GM23338 (cell line): Measurements from ENCODE around the gene RDH5. TPM values are rescaled to one million over a fixed set of nuclear protein-coding genes. Genes with fewer than 3 reads are reported as not detected.

Experiments
- ATAC-seq: fragments of 200-7000 bp; cut with Tn5 transposase; 3 replicates; pipeline ENCODE4 v1.9.1; 2020
- DNase-seq: peaks from one replicate; pipeline ENCODE4 v3.0.0-alpha.2; 2015; ENCODE audit warnings: low spot score
- H2AFZ ChIP-seq: fragments of 200-600 bp; sonication (generic); 2 replicates; pipeline ENCODE4 v1.8.0; 2016; ENCODE audit warnings: antibody characterized with exemption, mild to moderate bottlenecking, moderate library complexity
- H3F3A ChIP-seq: fragments of 200-600 bp; sonication (generic); replicated peaks from 2 replicates; pipeline ENCODE4 v1.8.0; 2017; ENCODE audit warnings: antibody characterized with exemption, mixed run types, low read depth
- H3K27ac ChIP-seq: fragments of 200-600 bp; sonication (generic); 2 replicates; pipeline ENCODE4 v1.6.1; 2016; ENCODE audit warnings: low read depth
- H3K27me3 ChIP-seq: fragments of 200-600 bp; sonication (generic); 2 replicates; pipeline ENCODE4 v1.8.0; 2016; ENCODE audit warnings: mild to moderate bottlenecking, mixed run types, moderate library complexity; ENCODE audit not compliant: insufficient read depth
- H3K36me3 ChIP-seq: fragments of 200-600 bp; sonication (generic); 2 replicates; pipeline ENCODE4 v1.8.0; 2016; ENCODE audit warnings: mild to moderate bottlenecking; ENCODE audit not compliant: insufficient read depth
- H3K4me1 ChIP-seq: fragments of 200-600 bp; sonication (generic); 2 replicates; pipeline ENCODE4 v1.8.0; 2016; ENCODE audit warnings: mild to moderate bottlenecking, moderate library complexity; ENCODE audit not compliant: insufficient read depth
- H3K4me2 ChIP-seq: fragments of 200-600 bp; sonication (generic); 2 replicates; pipeline ENCODE4 v1.7.1; 2017; ENCODE audit warnings: mixed run types
- H3K4me3 ChIP-seq: fragments of 200-600 bp; sonication (generic); 2 replicates; pipeline ENCODE4 v1.6.1; 2016; ENCODE audit warnings: mixed run types
- H3K79me2 ChIP-seq: fragments of 200-600 bp; sonication (generic); replicated peaks from 2 replicates; pipeline ENCODE4 v1.8.0; 2017; ENCODE audit warnings: mild to moderate bottlenecking; ENCODE audit not compliant: insufficient read depth
- H3K9me2 ChIP-seq: fragments of 200-600 bp; sonication (generic); 2 replicates; pipeline ENCODE4 v1.8.0; 2017; ENCODE audit not compliant: insufficient read depth
- H4K20me1 ChIP-seq: fragments of 200-600 bp; sonication (generic); replicated peaks from 2 replicates; pipeline ENCODE4 v1.8.0; 2017; ENCODE audit warnings: mild to moderate bottlenecking; ENCODE audit not compliant: insufficient read depth
- H3K27ac Mint-ChIP-seq: 2 replicates; pipeline ENCODE4 v1.8.0; 2020; ENCODE audit warnings: inconsistent platforms, mild to moderate bottlenecking, moderate library complexity, mixed read lengths
- H3K27me3 Mint-ChIP-seq: 3 replicates; pipeline ENCODE4 v1.8.0; 2022; ENCODE audit warnings: low read depth, mild to moderate bottlenecking, moderate library complexity, mixed read lengths, inconsistent platforms; ENCODE audit not compliant: insufficient read depth, poor library complexity
- H3K36me3 Mint-ChIP-seq: 3 replicates; pipeline ENCODE4 v1.8.0; 2021; ENCODE audit warnings: low read depth, mild to moderate bottlenecking, inconsistent platforms, moderate library complexity, mixed read lengths
- H3K4me1 Mint-ChIP-seq: 3 replicates; pipeline ENCODE4 v1.8.0; 2020; ENCODE audit warnings: mild to moderate bottlenecking, inconsistent platforms, mixed read lengths
- H3K4me3 Mint-ChIP-seq: 3 replicates; pipeline ENCODE4 v1.8.0; 2021; ENCODE audit warnings: moderate library complexity, mild to moderate bottlenecking, inconsistent platforms, mixed read lengths
- H3K9me3 Mint-ChIP-seq: 3 replicates; pipeline ENCODE4 v1.8.0; 2020; ENCODE audit warnings: moderate library complexity, mild to moderate bottlenecking, inconsistent platforms, mixed read lengths
- CREB1 ChIP-seq: fragments of 250-450 bp; sonication (Bioruptor Pico); IDR thresholded peaks from 2 replicates; pipeline ENCODE4 v1.5.0; 2020; ENCODE audit warnings: low read depth, mild to moderate bottlenecking, moderate library complexity
- EZH2 ChIP-seq: fragments of 200-600 bp; sonication (generic); IDR thresholded peaks from one replicate; pipeline ENCODE4 v1.8.0; 2017; ENCODE audit warnings: antibody characterized with exemption, mild to moderate bottlenecking, low read depth; ENCODE audit not compliant: unreplicated experiment
- EZH2phosphoT487 ChIP-seq: fragments of 200-600 bp; sonication (generic); IDR thresholded peaks from one replicate; pipeline ENCODE4 v1.8.1; 2018; ENCODE audit warnings: antibody characterized with exemption; ENCODE audit not compliant: unreplicated experiment
- JUNB ChIP-seq: IDR thresholded peaks from one replicate; pipeline ENCODE4 v1.6.1; 2016; ENCODE audit warnings: antibody characterized with exemption; ENCODE audit not compliant: unreplicated experiment
- POLR2AphosphoS5 ChIP-seq: IDR thresholded peaks from 2 replicates; pipeline ENCODE4 v1.6.1; 2016; ENCODE audit warnings: antibody characterized with exemption, low read depth
- STAT1 ChIP-seq: IDR thresholded peaks from one replicate; pipeline ENCODE4 v1.6.1; 2016; ENCODE audit warnings: antibody characterized with exemption; ENCODE audit not compliant: unreplicated experiment
- polyA plus RNA-seq: library from polyadenylated mRNA; unstranded; fragments of >200 nt; fragmentation: Nextera tagmentation; extraction: Ambion mirVana; gene quantifications from 2 replicates; pipeline ENCODE4 v1.2.1, GENCODE V29; 2016
- total RNA-seq: library from RNA; depleted of rRNA; stranded (reverse); fragments of >200 nt; shearing (Covaris generic); gene quantifications from 2 replicates; pipeline ENCODE4 v1.2.3, GENCODE V29; 2014
- TF ChIP-seq, protein P1 (sequence below), 2 experiments: fragments of 200-600 bp in 1 of 2; sonication (generic) in 1 of 2; conservative IDR thresholded peaks; 2 replicates each; pipeline versions ENCODE4 v1.5.1 to v1.6.1; 2016 to 2017; ENCODE audit warnings: antibody characterized with exemption in 2 of 2, low read depth in 2 of 2, mild to moderate bottlenecking in 2 of 2, moderate library complexity in 1 of 2
- TF ChIP-seq, protein P2 (sequence below): IDR thresholded peaks from one replicate; pipeline ENCODE4 v1.6.1; 2018; ENCODE audit warnings: antibody characterized with exemption; ENCODE audit not compliant: unreplicated experiment

The RDH5 gene
- total and polyA plus RNA-seq, 2 experiments from 2014 or later, result 3.9 to 7.5 TPM

DNA sequence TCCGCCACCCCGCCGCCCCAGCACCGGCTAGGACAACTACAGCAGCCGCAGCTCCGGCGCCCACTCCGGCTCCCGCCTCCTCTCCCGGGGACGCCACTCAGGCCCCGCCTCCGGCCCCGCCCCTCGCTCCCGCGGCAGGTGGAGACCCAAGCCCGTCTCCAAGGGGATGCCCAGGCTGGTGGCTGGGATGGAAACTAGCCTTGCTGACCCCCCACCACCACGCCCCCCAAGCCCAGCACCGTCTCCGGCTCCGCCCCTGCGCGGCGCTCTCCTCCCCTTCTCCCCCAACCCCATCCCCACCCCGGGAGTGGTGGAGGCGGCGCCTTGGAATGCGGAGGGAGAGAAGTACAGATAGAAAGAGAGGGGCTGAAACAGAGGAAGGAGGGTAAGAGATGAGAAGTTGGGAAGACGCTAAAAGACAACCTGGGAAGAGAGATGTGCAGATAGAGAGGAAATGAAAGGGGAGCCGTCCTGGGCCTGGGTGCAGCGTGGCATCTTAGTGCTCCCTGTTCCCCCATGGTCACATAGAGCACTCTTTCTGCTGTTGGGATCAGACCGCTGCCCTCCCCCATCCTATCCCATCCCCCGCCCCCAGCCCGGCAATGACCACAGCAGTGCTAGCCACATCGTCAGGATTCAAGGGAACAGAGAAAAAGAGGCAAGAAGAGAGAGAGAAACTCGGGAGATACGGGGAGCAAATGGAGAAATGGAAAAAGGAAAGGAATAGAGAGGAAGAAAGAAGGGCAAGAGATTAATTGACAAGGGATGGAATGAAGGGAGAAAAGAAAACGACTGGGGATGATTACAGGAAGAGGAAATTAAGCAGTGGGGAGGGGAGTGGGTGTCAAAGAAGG, 12.1 kb upstream of the RDH5 start, which contains the start of gene ITGA7:
Gene ITGA7, minus strand, starts transcription at position 64 of the 854 bp plus-strand sequence. CDS start 222 bp downstream, outside the sequence.
- H3K27ac ChIP-seq, result peak within 1 kb of the TSS; percentile 57; the same call in 1 of the 2 replicates
- peaks cover 20% of the 10 kb centered on the region for H3K27me3 Mint-ChIP-seq
- DNase-seq, result peak; percentile 97
- no peaks in the 10 kb centered on the region for H3K9me2 ChIP-seq
- peak within 1 kb of the TSS; percentile 95 for H2AFZ ChIP-seq
- TF ChIP-seq STAT1 (no peak), POLR2AphosphoS5 (peak; percentile 60; the same call in 1 of the 2 replicates)
- peak within 1 kb of the TSS; percentile 98 for H3K4me2 ChIP-seq
- H3K9me3 Mint-ChIP-seq, result no peaks in the 10 kb centered on the region
- peak within 1 kb of the TSS; percentile 88 for H3K4me3 Mint-ChIP-seq
- H3K36me3 ChIP-seq, result no peaks in the 10 kb centered on the region
- peaks cover 26% of the 10 kb centered on the region for H3K4me1 ChIP-seq
- peak within 1 kb of the TSS; percentile 87 for H3K27ac Mint-ChIP-seq
- H3K4me3 ChIP-seq, result peak within 1 kb of the TSS; percentile 97
- H3K27me3 ChIP-seq, result peaks cover 16% of the 10 kb centered on the region; the same call in 1 of the 2 replicates
- H3K36me3 Mint-ChIP-seq, result no peaks in the 10 kb centered on the region
- H3F3A ChIP-seq, result peaks cover 7% of the 10 kb centered on the region; the same call in 1 of the 2 replicates
- peaks cover 28% of the 10 kb centered on the region for H3K79me2 ChIP-seq
- peaks cover 3% of the 10 kb centered on the region; the same call in 1 of the 2 replicates for H4K20me1 ChIP-seq
- peaks cover 38% of the 10 kb centered on the region for H3K4me1 Mint-ChIP-seq
- ATAC-seq, result peak; percentile 85

DNA sequence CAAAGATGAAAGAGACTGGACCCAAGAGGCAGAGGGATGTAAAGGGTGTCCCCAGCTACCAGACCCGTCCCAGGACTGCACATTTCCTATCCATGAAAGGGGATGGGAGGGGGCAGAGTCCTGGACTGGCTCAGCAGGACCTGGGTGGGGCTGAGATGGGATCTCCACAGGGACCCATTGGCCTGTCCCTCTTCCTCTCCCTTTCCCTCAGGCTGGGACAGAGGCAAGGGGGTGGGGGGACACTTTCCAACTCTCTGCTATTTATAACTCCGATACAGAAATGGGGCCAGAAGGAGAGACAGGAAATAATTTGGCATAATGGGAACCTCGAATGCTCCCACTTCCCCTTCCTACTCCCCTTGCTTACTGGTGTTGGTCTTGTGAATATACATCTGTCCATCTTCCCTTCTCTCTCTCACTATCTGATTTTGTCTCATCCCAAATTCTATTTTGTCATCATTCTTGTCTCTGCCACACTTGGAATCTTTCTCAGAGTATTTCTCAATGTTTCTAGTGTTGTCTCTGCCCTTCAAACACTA, 11.4 kb upstream of the RDH5 start:
- no peaks in the 10 kb centered on the region for H3K9me2 ChIP-seq
- DNase-seq (no peak), ATAC-seq (no peak)
- H3K4me3 Mint-ChIP-seq, result peak overlapping the region; percentile 88
- H3K4me1 Mint-ChIP-seq, result peaks cover 38% of the 10 kb centered on the region
- H3K4me3 ChIP-seq, result peak overlapping the region; percentile 97
- H3F3A ChIP-seq, result peaks cover 7% of the 10 kb centered on the region; the same call in 1 of the 2 replicates
- H4K20me1 ChIP-seq, result peaks cover 3% of the 10 kb centered on the region; the same call in 1 of the 2 replicates
- no peaks in the 10 kb centered on the region for H3K36me3 ChIP-seq
- H2AFZ ChIP-seq, result peak overlapping the region; percentile 95; the same call in 1 of the 2 replicates
- H3K27me3 Mint-ChIP-seq, result peaks cover 20% of the 10 kb centered on the region
- H3K9me3 Mint-ChIP-seq, result no peaks in the 10 kb centered on the region
- H3K36me3 Mint-ChIP-seq, result no peaks in the 10 kb centered on the region
- H3K27ac ChIP-seq, result 0 out of 2 replicates have a peak overlapping the region, but pooled peaks have one; percentile 57
- H3K4me2 ChIP-seq, result peak overlapping the region; percentile 77
- H3K27me3 ChIP-seq, result peaks cover 16% of the 10 kb centered on the region; the same call in 1 of the 2 replicates
- H3K79me2 ChIP-seq, result peaks cover 28% of the 10 kb centered on the region
- H3K27ac Mint-ChIP-seq, result peak overlapping the region; percentile 87
- peaks cover 26% of the 10 kb centered on the region for H3K4me1 ChIP-seq
- TF ChIP-seq EZH2phosphoT487 (no peak), STAT1 (no peak), JUNB (no peak), CREB1 (CRISPR knock-in tag) (no peak), POLR2AphosphoS5 (no peak), EZH2 (no peak)
- TF ChIP-seq, protein P1, sequence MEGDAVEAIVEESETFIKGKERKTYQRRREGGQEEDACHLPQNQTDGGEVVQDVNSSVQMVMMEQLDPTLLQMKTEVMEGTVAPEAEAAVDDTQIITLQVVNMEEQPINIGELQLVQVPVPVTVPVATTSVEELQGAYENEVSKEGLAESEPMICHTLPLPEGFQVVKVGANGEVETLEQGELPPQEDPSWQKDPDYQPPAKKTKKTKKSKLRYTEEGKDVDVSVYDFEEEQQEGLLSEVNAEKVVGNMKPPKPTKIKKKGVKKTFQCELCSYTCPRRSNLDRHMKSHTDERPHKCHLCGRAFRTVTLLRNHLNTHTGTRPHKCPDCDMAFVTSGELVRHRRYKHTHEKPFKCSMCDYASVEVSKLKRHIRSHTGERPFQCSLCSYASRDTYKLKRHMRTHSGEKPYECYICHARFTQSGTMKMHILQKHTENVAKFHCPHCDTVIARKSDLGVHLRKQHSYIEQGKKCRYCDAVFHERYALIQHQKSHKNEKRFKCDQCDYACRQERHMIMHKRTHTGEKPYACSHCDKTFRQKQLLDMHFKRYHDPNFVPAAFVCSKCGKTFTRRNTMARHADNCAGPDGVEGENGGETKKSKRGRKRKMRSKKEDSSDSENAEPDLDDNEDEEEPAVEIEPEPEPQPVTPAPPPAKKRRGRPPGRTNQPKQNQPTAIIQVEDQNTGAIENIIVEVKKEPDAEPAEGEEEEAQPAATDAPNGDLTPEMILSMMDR (conservative IDR thresholded peaks at IDR 0.05; ENCODE audit: low read depth in 2 of 2), result no peak
- TF ChIP-seq, protein P2, sequence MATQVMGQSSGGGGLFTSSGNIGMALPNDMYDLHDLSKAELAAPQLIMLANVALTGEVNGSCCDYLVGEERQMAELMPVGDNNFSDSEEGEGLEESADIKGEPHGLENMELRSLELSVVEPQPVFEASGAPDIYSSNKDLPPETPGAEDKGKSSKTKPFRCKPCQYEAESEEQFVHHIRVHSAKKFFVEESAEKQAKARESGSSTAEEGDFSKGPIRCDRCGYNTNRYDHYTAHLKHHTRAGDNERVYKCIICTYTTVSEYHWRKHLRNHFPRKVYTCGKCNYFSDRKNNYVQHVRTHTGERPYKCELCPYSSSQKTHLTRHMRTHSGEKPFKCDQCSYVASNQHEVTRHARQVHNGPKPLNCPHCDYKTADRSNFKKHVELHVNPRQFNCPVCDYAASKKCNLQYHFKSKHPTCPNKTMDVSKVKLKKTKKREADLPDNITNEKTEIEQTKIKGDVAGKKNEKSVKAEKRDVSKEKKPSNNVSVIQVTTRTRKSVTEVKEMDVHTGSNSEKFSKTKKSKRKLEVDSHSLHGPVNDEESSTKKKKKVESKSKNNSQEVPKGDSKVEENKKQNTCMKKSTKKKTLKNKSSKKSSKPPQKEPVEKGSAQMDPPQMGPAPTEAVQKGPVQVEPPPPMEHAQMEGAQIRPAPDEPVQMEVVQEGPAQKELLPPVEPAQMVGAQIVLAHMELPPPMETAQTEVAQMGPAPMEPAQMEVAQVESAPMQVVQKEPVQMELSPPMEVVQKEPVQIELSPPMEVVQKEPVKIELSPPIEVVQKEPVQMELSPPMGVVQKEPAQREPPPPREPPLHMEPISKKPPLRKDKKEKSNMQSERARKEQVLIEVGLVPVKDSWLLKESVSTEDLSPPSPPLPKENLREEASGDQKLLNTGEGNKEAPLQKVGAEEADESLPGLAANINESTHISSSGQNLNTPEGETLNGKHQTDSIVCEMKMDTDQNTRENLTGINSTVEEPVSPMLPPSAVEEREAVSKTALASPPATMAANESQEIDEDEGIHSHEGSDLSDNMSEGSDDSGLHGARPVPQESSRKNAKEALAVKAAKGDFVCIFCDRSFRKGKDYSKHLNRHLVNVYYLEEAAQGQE, result no peak
